Measurements from ENCODE around the gene MESP2. TPM values are rescaled to one million over a fixed set of nuclear protein-coding genes. Genes with fewer than 3 reads are reported as not detected.

MESP2 gene
- total and polyA plus RNA-seq, 3 donors from 2014 or later: 1.3 to 2.9 (median 2.2) TPM

GRCh38 chr15:89794627-89795241 lies 18.6 kb downstream of the MESP2 start:
- H3K9me3 ChIP-seq: no peaks in the 10 kb centered on the region
- 42 to 51% methylated on average over 5 of the region's 5 CpGs for WGBS, 2 donors
- no peaks in the 10 kb centered on the region for H3K27me3 ChIP-seq
- intact Hi-C loops (cut with DNase I; ENCODE audit: low total_unique reads): no loop called here
- H3K36me3 ChIP-seq (ENCODE audit: low read depth, missing control alignments): no peaks in the 10 kb centered on the region
- no peaks in the 10 kb centered on the region for H3K4me1 ChIP-seq
- H3K27ac ChIP-seq: no peak overlapping the region
- no peak overlapping the region for H3K4me3 ChIP-seq
- no peak for TF ChIP-seq POLR2A (IDR thresholded peaks at IDR 0.05)
- TF ChIP-seq CTCF (IDR thresholded peaks at IDR 0.05): no peak
- DNase-seq: no peak

GRCh38 chr15:89795996-89796395 lies 19.9 kb downstream of the MESP2 start:
- intact Hi-C loops (cut with DNase I; ENCODE audit: low total_unique reads): no loop called here
- Histone ChIP-seq H3K36me3 (ENCODE audit: low read depth, missing control alignments) (no peaks in the 10 kb centered on the region), H3K4me3 (no peak overlapping the region), H3K4me1 (no peaks in the 10 kb centered on the region), H3K27ac (no peak overlapping the region), H3K27me3 (no peaks in the 10 kb centered on the region), H3K9me3 (no peaks in the 10 kb centered on the region)
- DNase-seq: no peak
- TF ChIP-seq CTCF (IDR thresholded peaks at IDR 0.05): no peak
- no peak for TF ChIP-seq POLR2A (IDR thresholded peaks at IDR 0.05)

- DNase-seq: no peak
- Histone ChIP-seq H3K36me3 (ENCODE audit: low read depth, missing control alignments) (no peaks in the 10 kb centered on the region), H3K27me3 (no peaks in the 10 kb centered on the region), H3K9me3 (no peaks in the 10 kb centered on the region), H3K27ac (no peak overlapping the region), H3K4me1 (no peaks in the 10 kb centered on the region), H3K4me3 (no peak overlapping the region)
- WGBS, 2 donors: 89 to 96% methylated on average over 4 of the region's 4 CpGs
- TF ChIP-seq POLR2A (IDR thresholded peaks at IDR 0.05) (no peak), CTCF (IDR thresholded peaks at IDR 0.05) (no peak)
- intact Hi-C loops (cut with DNase I; ENCODE audit: low total_unique reads): no loop called here
Observed at GRCh38 chr15:89797678-89798201, 21.6 kb downstream of the MESP2 start.

GRCh38 chr15:89799011-89799911 lies 23.1 kb downstream of the MESP2 start:
- no peak for TF ChIP-seq POLR2A (IDR thresholded peaks at IDR 0.05)
- TF ChIP-seq CTCF (IDR thresholded peaks at IDR 0.05): no peak
- H3K4me3 ChIP-seq: no peak overlapping the region
- no peak overlapping the region for H3K27ac ChIP-seq
- intact Hi-C loops (cut with DNase I; ENCODE audit: low total_unique reads): no loop called here
- no peaks in the 10 kb centered on the region for H3K36me3 ChIP-seq (ENCODE audit: low read depth, missing control alignments)
- no peaks in the 10 kb centered on the region for H3K4me1 ChIP-seq
- no peaks in the 10 kb centered on the region for H3K27me3 ChIP-seq
- no peaks in the 10 kb centered on the region for H3K9me3 ChIP-seq
- DNase-seq: no peak
- WGBS, 2 donors: 85 to 88% methylated on average over 17 to 20 of the region's 20 CpGs
